Gastrocnemius medialis (tissue), 4 donors: ENCODE measurements around the gene MESP2.

Experiments used
- CTCF ChIP-seq, 5 experiments: fragments of 450-650 bp in 3 of 5; fragments of 200-600 bp in 2 of 5; sonication (generic) in 2 of 5; IDR thresholded peaks in 4 of 5; conservative IDR thresholded peaks in 1 of 5; 1 replicate in 4 of 5; 2 replicates in 1 of 5; pipeline ENCODE4 v1.5.1; 2016 to 2019; ENCODE audit warnings: antibody characterized with exemption in 5 of 5, mild to moderate bottlenecking in 3 of 5, moderate library complexity in 3 of 5
- POLR2A ChIP-seq, 2 donors: fragments of 450-650 bp; IDR thresholded peaks; one replicate each; pipeline ENCODE4 v1.6.1; 2017; ENCODE audit warnings: antibody characterized with exemption in 2 of 2, mild to moderate bottlenecking in 2 of 2, moderate library complexity in 2 of 2

DNA sequence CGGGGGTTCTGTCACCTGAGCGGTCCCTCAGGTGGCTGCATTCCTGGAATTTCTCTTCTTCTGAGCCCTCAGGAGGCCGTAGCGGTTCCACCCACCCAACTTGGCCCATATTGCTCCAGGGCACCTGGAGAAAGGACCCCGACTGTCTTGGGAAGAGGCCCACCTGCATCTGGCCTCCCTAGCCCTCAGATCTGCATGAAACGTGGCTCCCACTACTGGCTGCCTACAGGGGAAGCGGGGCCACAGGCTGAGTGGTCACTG, 48.4 kb downstream of the MESP2 start:
- TF ChIP-seq CTCF (IDR thresholded peaks at IDR 0.05 in 4 of 5, conservative IDR thresholded peaks at IDR 0.05 in 1 of 5) (no peak), POLR2A (IDR thresholded peaks at IDR 0.05) (no peak)
